CD14-positive monocyte (primary cell): ENCODE results near the gene KLF6. TPM values are rescaled to one million over a fixed set of nuclear protein-coding genes. Genes with fewer than 3 reads are reported as not detected.
A peak's percentile ranks its signal among the peaks of the same experiment; 100 is the strongest.

Source experiments
- DNase-seq, 3 donors: peaks; one replicate each; pipeline ENCODE4 v3.0.0-alpha.2; 2011 to 2022
- H2AFZ ChIP-seq: 2 replicates; pipeline ENCODE4 v1.6.0; 2012; ENCODE audit warnings: mild to moderate bottlenecking, low read depth, low read length, inconsistent platforms; ENCODE audit not compliant: insufficient read depth, poor library complexity, severe bottlenecking
- H3K27ac ChIP-seq, 2 donors: 1 replicate in 1 of 2; 2 replicates in 1 of 2; pipeline ENCODE4 v1.5.1; 2012 to 2013; ENCODE audit warnings: low read length in 2 of 2, control low read depth in 1 of 2, inconsistent platforms in 1 of 2, low read depth in 1 of 2, mild to moderate bottlenecking in 1 of 2
- H3K27me3 ChIP-seq, 2 donors: one replicate each; pipeline versions ENCODE4 v1.6.0 to v1.6.1; 2011 to 2013; ENCODE audit warnings: low read length in 2 of 2; ENCODE audit not compliant: control insufficient read depth in 2 of 2, insufficient read depth in 2 of 2
- H3K36me3 ChIP-seq, 2 donors: replicated peaks in 1 of 2; 1 replicate in 1 of 2; 2 replicates in 1 of 2; pipeline versions ENCODE4 v1.5.1 to v1.6.1; 2012 to 2013; ENCODE audit warnings: low read length in 2 of 2, control low read depth in 1 of 2, inconsistent platforms in 1 of 2, mild to moderate bottlenecking in 1 of 2; ENCODE audit not compliant: insufficient read depth in 2 of 2, control insufficient read depth in 1 of 2
- H3K4me1 ChIP-seq, 2 donors: 1 replicate in 1 of 2; 2 replicates in 1 of 2; pipeline versions ENCODE4 v1.5.1 to v1.6.1; 2012 to 2013; ENCODE audit warnings: low read length in 2 of 2, control low read depth in 1 of 2, inconsistent platforms in 1 of 2, mild to moderate bottlenecking in 1 of 2, moderate library complexity in 1 of 2; ENCODE audit not compliant: insufficient read depth in 2 of 2, control insufficient read depth in 1 of 2
- H3K4me2 ChIP-seq: replicated peaks from 2 replicates; pipeline ENCODE3; 2012; ENCODE audit warnings: low read length, moderate library complexity, mild to moderate bottlenecking; ENCODE audit not compliant: poor library complexity, severe bottlenecking; ENCODE audit errors: extremely low read depth
- H3K4me3 ChIP-seq, 3 experiments: fragments of 200-600 bp in 1 of 3; sonication (generic) in 1 of 3; replicated peaks in 1 of 3; 1 replicate in 2 of 3; 2 replicates in 1 of 3; pipeline ENCODE4 v1.5.1; 2011 to 2013; ENCODE audit warnings: low read length in 3 of 3, mild to moderate bottlenecking in 3 of 3, control low read depth in 2 of 3, low read depth in 2 of 3, inconsistent platforms in 1 of 3, moderate library complexity in 1 of 3
- H3K79me2 ChIP-seq: 2 replicates; pipeline ENCODE4 v1.6.0; 2012; ENCODE audit warnings: mild to moderate bottlenecking, control low read depth, inconsistent platforms, low read length, moderate library complexity; ENCODE audit not compliant: insufficient read depth
- H3K9ac ChIP-seq: 2 replicates; pipeline ENCODE4 v1.6.0; 2017; ENCODE audit warnings: low read length, mild to moderate bottlenecking; ENCODE audit not compliant: insufficient read depth, poor library complexity, severe bottlenecking
- H3K9me3 ChIP-seq, 2 donors: replicated peaks in 1 of 2; 1 replicate in 1 of 2; 2 replicates in 1 of 2; pipeline versions ENCODE4 v1.5.1 to v1.6.1; 2012 to 2013; ENCODE audit warnings: low read length in 2 of 2, control low read depth in 1 of 2; ENCODE audit not compliant: control insufficient read depth in 1 of 2, insufficient read depth in 1 of 2
- H4K20me1 ChIP-seq: 2 replicates; pipeline ENCODE4 v1.6.0; 2012; ENCODE audit warnings: mild to moderate bottlenecking, low read length, control low read depth, moderate library complexity; ENCODE audit not compliant: insufficient read depth
- H3K27ac Mint-ChIP-seq, 7 donors: one replicate each; pipeline ENCODE4 v1.8.0; 2020; ENCODE audit warnings: mild to moderate bottlenecking in 7 of 7, mixed read lengths in 7 of 7, moderate library complexity in 6 of 7, inconsistent platforms in 2 of 7
- H3K27me3 Mint-ChIP-seq, 3 donors: one replicate each; pipeline ENCODE4 v1.8.0; 2021 to 2022; ENCODE audit warnings: low read depth in 3 of 3, mild to moderate bottlenecking in 3 of 3, mixed read lengths in 3 of 3, moderate library complexity in 3 of 3, inconsistent platforms in 1 of 3
- H3K36me3 Mint-ChIP-seq, 2 donors: one replicate each; pipeline ENCODE4 v1.8.0; 2020; ENCODE audit warnings: mixed read lengths in 2 of 2, inconsistent platforms in 1 of 2, mild to moderate bottlenecking in 1 of 2
- H3K4me1 Mint-ChIP-seq: one replicate; pipeline ENCODE4 v1.8.0; 2020; ENCODE audit warnings: mild to moderate bottlenecking, mixed read lengths
- H3K4me3 Mint-ChIP-seq, 2 donors: one replicate each; pipeline ENCODE4 v1.8.0; 2020; ENCODE audit warnings: mild to moderate bottlenecking in 2 of 2, mixed read lengths in 2 of 2, moderate library complexity in 1 of 2
- H3K9me3 Mint-ChIP-seq, 7 donors: one replicate each; pipeline ENCODE4 v1.8.0; 2020 to 2022; ENCODE audit warnings: mixed read lengths in 7 of 7, mild to moderate bottlenecking in 6 of 7, moderate library complexity in 6 of 7, inconsistent platforms in 2 of 7
- WGBS: methylation state at CpG from one replicate; pipeline ENCODE4 v1.1.5; 2013; ENCODE audit warnings: missing lambda C conversion rate; ENCODE audit not compliant: insufficient coverage; 5-methylcytosine and 5-hydroxymethylcytosine counted together
- intact Hi-C, 2 donors: fragments of 100-400 bp; cut with micrococcal nuclease; formaldehyde crosslinking; loops; one replicate each; pipeline versions ENCODE4 v1.15.0 to v1.15.1; 2023
- polyA plus RNA-seq, 3 donors: library from polyadenylated mRNA; depleted of rRNA in 1 of 3; unstranded in 2 of 3; stranded (reverse) in 1 of 3; fragments of 300-500 nt in 2 of 3; fragments of >200 nt in 1 of 3; fragmentation: Illumina TruSeq in 2 of 3; gene quantifications; 1 replicate in 2 of 3; 2 replicates in 1 of 3; pipeline ENCODE4 v1.2.3, GENCODE V29; 2012 to 2021
- TF ChIP-seq, protein P1 (sequence below): fragments of 200-600 bp; IDR thresholded peaks from one replicate; pipeline ENCODE4 v1.8.0; 2022; ENCODE audit warnings: antibody characterized with exemption, mild to moderate bottlenecking

The KLF6 gene
- polyA plus RNA-seq, 3 donors: 436 to 510 (median 499) TPM

DNA sequence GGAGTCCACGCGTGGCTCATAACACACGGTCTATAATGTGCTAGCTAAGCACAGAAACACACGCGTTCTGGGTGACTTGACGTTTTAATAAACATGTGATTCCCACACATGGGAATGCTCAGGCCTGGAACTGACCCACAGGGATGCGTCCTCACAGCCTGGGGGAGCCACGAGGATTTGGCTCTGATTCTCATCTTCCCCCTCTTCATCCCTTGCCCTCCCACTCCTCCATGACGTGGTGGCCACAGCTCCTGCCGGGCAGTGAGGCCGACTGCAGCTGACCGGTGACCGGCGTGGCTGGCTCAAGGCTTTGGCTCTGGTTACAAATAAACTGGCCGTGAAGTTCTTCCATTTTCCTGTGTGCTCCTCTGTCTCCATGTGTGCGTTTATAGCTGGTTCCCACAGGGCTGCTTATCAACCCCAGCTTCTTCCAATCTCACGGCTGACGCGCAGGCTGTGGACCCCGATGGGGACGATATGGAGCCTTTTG is 40.9 kb upstream of the KLF6 start:
- no peak overlapping the region for H3K4me2 ChIP-seq

DNA sequence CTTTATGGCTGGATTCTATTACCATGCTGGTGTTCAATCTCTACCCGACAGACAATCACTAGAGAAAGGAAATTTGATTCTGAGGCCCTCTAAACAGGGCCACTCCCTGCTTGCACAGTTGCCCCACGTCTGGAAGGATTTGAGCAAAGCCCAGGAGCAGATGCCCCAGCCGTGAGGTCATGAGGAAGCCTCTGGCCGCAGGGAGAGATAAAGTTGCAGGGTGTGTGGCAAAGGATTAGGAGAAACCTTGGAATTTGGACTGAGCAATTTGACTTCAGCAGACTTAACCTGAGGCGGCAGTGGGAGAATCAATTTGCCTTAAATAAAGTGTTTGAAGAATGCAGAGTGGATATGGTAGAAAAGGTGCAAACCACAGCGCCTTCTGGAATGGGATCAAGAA is 40.2 kb upstream of the KLF6 start:
- Histone ChIP-seq H3K27ac (no peak overlapping the region), H3K9me3 (no peaks in the 10 kb centered on the region), H4K20me1 (no peaks in the 10 kb centered on the region), H3K4me3 (no peak overlapping the region), H3K36me3 (no peaks in the 10 kb centered on the region), H3K27me3 (no peaks in the 10 kb centered on the region), H3K4me2 (no peak overlapping the region), H3K4me1 (peaks cover 10 to 18% of the 10 kb centered on the region in 2 donors), H3K9ac (no peak overlapping the region), H2AFZ (no peak overlapping the region), H3K79me2 (no peaks in the 10 kb centered on the region)
- no peak for DNase-seq
- H3K4me3 Mint-ChIP-seq: no peak overlapping the region
- H3K27me3 Mint-ChIP-seq: peaks cover 1 to 4% (median 3%) of the 10 kb centered on the region in 3 donors
- WGBS: 92% methylated on average over 4 of the region's 6 CpGs
- no peaks in the 10 kb centered on the region for H3K9me3 Mint-ChIP-seq
- H3K36me3 Mint-ChIP-seq: no peaks in the 10 kb centered on the region
- H3K27ac Mint-ChIP-seq: peak overlapping the region in 3 of 7 donors; percentile 15 to 75 (median 32)
- intact Hi-C loops: no loop called here
- peaks cover 15% of the 10 kb centered on the region for H3K4me1 Mint-ChIP-seq
- TF ChIP-seq, protein P1, sequence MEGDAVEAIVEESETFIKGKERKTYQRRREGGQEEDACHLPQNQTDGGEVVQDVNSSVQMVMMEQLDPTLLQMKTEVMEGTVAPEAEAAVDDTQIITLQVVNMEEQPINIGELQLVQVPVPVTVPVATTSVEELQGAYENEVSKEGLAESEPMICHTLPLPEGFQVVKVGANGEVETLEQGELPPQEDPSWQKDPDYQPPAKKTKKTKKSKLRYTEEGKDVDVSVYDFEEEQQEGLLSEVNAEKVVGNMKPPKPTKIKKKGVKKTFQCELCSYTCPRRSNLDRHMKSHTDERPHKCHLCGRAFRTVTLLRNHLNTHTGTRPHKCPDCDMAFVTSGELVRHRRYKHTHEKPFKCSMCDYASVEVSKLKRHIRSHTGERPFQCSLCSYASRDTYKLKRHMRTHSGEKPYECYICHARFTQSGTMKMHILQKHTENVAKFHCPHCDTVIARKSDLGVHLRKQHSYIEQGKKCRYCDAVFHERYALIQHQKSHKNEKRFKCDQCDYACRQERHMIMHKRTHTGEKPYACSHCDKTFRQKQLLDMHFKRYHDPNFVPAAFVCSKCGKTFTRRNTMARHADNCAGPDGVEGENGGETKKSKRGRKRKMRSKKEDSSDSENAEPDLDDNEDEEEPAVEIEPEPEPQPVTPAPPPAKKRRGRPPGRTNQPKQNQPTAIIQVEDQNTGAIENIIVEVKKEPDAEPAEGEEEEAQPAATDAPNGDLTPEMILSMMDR: no peak

More for the DNA sequence above, 40.9 kb upstream of the KLF6 start:
- Histone ChIP-seq H4K20me1 (no peaks in the 10 kb centered on the region), H3K79me2 (no peaks in the 10 kb centered on the region), H3K9me3 (no peaks in the 10 kb centered on the region), H2AFZ (no peak overlapping the region), H3K4me1 (peaks cover 10 to 18% of the 10 kb centered on the region in 2 donors), H3K36me3 (no peaks in the 10 kb centered on the region), H3K27ac (no peak overlapping the region), H3K9ac (no peak overlapping the region), H3K27me3 (no peaks in the 10 kb centered on the region), H3K4me3 (no peak overlapping the region)
- no peaks in the 10 kb centered on the region for H3K36me3 Mint-ChIP-seq
- DNase-seq: no peak
- intact Hi-C loops: no loop called here
- no peaks in the 10 kb centered on the region for H3K9me3 Mint-ChIP-seq
- peaks cover 2 to 4% (median 3%) of the 10 kb centered on the region in 3 donors for H3K27me3 Mint-ChIP-seq
- 97% methylated on average over 21 of the region's 21 CpGs for WGBS
- H3K27ac Mint-ChIP-seq: peak overlapping the region in 4 of 7 donors; percentile 20 to 83 (median 30)
- TF ChIP-seq, protein P1: no peak
- H3K4me1 Mint-ChIP-seq: peaks cover 15% of the 10 kb centered on the region
- H3K4me3 Mint-ChIP-seq: no peak overlapping the region
